ES-I3 (cell line): ENCODE results near the gene GRM4.

Source experiments
- H3K36me3 ChIP-seq: 2 replicates; pipeline ENCODE4 v1.6.1; 2013; ENCODE audit warnings: mild to moderate bottlenecking, low read length, control low read depth, moderate library complexity; ENCODE audit not compliant: insufficient read depth
- H3K4me1 ChIP-seq: 2 replicates; pipeline ENCODE4 v1.6.1; 2013; ENCODE audit warnings: mild to moderate bottlenecking, control low read depth, low read length; ENCODE audit not compliant: insufficient read depth
- H3K9ac ChIP-seq: 2 replicates; pipeline ENCODE4 v1.6.1; 2013; ENCODE audit warnings: low read depth, mild to moderate bottlenecking, low read length, moderate library complexity
- H3K9me3 ChIP-seq: 2 replicates; pipeline ENCODE4 v1.6.1; 2013; ENCODE audit warnings: mild to moderate bottlenecking, low read length, moderate library complexity; ENCODE audit not compliant: control insufficient read depth, insufficient read depth

The GRM4 gene

DNA sequence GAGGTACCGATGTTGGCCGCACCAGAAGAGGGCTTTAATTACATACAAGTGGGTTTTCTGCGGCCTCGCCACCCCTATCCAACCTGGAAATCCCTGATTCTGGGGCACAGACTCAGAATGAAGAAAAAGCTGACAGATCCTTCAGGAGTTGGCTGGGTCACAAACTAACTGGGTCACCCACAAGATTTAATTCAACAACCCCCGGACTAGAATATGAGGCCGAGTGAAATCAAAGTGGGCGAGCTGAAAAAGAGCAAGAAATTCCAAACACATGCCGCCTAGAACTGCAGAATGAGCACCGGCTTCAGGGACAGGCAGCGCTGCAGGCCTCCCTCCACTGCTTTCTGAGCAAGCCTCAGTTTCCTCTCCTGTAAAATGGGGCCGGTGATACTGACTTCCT, 30.0 kb downstream of the GRM4 start:
- H3K4me1 ChIP-seq: peaks cover 6% of the 10 kb centered on the region
- no peak overlapping the region for H3K9ac ChIP-seq
- no peaks in the 10 kb centered on the region for H3K36me3 ChIP-seq
- H3K9me3 ChIP-seq: no peaks in the 10 kb centered on the region

GRCh38 chr6:34115403-34115795, 30.5 kb downstream of the GRM4 start:
- H3K9ac ChIP-seq: no peak overlapping the region
- H3K4me1 ChIP-seq: peaks cover 4% of the 10 kb centered on the region; the same call in 1 of the 2 replicates
- no peaks in the 10 kb centered on the region for H3K36me3 ChIP-seq
- H3K9me3 ChIP-seq: no peaks in the 10 kb centered on the region

GRCh38 chr6:34114695-34115402, 31.0 kb downstream of the GRM4 start:
- Histone ChIP-seq H3K4me1 (peaks cover 4% of the 10 kb centered on the region; the same call in 1 of the 2 replicates), H3K36me3 (no peaks in the 10 kb centered on the region), H3K9me3 (no peaks in the 10 kb centered on the region), H3K9ac (no peak overlapping the region)

GRCh38 chr6:34113532-34113931, 32.4 kb downstream of the GRM4 start:
- H3K9me3 ChIP-seq: no peaks in the 10 kb centered on the region
- H3K4me1 ChIP-seq: peaks cover 4% of the 10 kb centered on the region; the same call in 1 of the 2 replicates
- H3K36me3 ChIP-seq: no peaks in the 10 kb centered on the region
- no peak overlapping the region for H3K9ac ChIP-seq

DNA sequence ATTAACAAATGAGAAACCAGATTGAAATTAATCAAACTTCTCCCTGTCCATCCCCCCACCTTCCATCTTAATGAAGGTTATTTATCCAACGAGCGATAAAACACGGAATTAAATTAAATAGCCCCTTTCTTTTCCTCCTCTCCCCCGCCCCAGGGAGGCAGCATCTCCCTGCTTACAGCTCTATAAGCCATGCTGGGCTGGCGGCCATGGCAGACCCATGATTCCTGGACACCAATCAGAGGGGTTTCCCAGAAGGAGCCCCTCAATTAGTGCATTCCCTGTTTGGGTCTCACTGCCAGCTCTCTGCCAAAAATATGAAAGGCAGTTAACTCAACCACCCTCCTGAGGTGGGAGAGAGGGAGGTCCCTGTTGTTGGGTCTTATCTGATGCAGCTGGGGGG, 33.8 kb downstream of the GRM4 start:
- peaks cover 4% of the 10 kb centered on the region; the same call in 1 of the 2 replicates for H3K4me1 ChIP-seq
- H3K36me3 ChIP-seq: no peaks in the 10 kb centered on the region
- no peaks in the 10 kb centered on the region for H3K9me3 ChIP-seq
- no peak overlapping the region for H3K9ac ChIP-seq

DNA sequence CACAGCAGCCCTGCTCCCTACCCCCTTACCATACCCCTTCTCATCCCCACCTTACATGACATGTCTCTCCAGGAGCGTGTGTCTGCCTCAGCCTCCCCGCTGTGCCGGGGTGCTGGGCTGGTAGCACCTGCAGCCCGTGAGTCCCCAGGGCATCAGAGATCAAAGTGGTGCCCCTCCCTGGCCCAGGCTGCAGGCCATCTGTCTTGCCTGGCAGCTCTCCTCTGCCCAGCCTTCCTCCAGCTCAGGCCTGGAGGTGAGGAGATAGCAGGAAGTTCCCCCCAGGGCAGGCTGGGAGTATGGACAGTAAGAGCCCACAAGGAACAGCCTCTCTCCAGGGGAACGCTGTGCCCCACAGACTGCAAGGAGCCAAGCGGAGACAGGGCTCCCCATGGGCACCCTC, 35.3 kb downstream of the GRM4 start:
- no peak overlapping the region for H3K9ac ChIP-seq
- no peaks in the 10 kb centered on the region for H3K36me3 ChIP-seq
- H3K4me1 ChIP-seq: peaks cover 4% of the 10 kb centered on the region; the same call in 1 of the 2 replicates
- H3K9me3 ChIP-seq: no peaks in the 10 kb centered on the region

DNA sequence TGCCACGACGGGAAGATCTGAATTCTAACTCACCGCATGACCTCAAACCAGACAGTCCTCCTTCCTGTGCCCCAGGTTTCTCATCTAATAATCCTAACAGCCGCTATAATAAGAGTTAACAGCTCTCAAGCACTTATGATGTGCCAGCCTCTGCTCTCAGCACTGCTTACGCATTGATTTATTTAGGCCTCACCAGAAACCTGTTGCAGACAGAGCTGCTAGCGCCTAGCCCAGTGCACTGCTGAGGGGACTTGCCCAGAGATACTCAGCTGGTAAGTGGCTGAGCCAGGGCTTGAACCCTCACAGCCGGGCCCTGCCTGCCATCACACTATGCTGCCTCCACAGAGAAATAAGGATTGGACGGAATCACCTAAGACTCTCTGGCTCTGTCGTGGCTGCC, 37.7 kb downstream of the GRM4 start:
- H3K36me3 ChIP-seq: no peaks in the 10 kb centered on the region
- H3K9ac ChIP-seq: no peak overlapping the region
- no peaks in the 10 kb centered on the region for H3K9me3 ChIP-seq
- peaks cover 4% of the 10 kb centered on the region; the same call in 1 of the 2 replicates for H3K4me1 ChIP-seq

DNA sequence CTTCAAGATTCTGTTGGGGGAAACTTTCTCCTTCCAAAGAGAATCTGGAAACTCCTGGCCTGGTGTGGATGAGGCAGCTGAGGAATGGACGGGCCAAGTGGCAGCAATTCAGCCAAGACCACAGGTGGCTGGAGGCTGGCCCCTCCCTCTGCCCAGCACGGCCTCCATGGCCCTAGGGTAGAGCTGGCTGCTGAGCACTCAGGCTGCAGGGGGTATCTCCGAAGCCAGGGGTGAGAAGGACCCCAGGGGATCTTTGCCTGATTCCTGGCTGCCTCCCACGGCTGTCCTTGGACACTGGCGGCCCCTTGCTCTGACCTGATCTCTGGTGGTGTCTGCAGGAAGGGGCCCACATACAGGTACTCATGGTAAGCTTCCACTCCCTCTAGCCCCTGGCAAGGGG, 39.0 kb downstream of the GRM4 start:
- Histone ChIP-seq H3K4me1 (no peaks in the 10 kb centered on the region), H3K36me3 (no peaks in the 10 kb centered on the region), H3K9me3 (no peaks in the 10 kb centered on the region), H3K9ac (no peak overlapping the region)

DNA sequence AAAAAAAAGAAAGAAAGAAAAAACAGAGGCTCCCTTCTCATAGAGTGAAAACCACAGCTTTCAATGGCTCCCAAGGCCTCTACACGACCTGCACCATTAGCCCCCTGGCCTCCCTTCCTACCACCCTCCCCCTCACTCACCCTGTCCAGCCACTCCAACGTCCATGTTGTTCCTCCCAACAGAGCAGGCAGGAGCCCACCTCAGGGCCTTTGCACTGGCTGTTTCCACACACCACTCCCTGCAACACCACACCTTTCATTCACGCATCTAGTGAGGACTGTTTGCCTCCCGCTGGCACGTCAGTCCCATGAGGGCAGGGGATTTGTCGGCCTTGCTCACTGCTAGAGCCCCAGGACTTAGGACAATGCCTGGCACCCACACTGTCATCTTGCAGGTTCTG, 39.5 kb downstream of the GRM4 start:
- H3K9me3 ChIP-seq: no peaks in the 10 kb centered on the region
- no peak overlapping the region for H3K9ac ChIP-seq
- no peaks in the 10 kb centered on the region for H3K36me3 ChIP-seq
- no peaks in the 10 kb centered on the region for H3K4me1 ChIP-seq

DNA sequence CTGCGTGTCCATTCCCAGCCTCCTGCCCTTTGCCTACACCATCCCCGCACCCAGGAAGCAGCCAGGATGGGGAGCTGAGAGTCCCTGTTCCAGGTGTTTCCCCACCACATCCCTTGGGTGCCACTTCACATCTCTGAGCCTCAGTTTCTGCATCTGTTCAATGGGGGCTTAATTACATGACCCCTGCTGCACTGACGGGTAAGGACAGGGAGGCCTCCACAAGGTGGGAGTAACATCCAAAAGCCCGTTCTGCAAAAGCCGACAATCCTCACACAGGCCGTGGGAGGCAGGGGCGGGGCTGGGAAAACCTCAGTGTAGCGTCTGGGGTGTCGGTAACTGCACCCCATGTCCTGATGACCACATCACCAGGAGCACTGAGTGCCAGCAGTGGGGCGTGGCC, 41.3 kb downstream of the GRM4 start:
- Histone ChIP-seq H3K4me1 (no peaks in the 10 kb centered on the region), H3K9ac (no peak overlapping the region), H3K9me3 (no peaks in the 10 kb centered on the region), H3K36me3 (no peaks in the 10 kb centered on the region; the same call in 1 of the 2 replicates)

DNA sequence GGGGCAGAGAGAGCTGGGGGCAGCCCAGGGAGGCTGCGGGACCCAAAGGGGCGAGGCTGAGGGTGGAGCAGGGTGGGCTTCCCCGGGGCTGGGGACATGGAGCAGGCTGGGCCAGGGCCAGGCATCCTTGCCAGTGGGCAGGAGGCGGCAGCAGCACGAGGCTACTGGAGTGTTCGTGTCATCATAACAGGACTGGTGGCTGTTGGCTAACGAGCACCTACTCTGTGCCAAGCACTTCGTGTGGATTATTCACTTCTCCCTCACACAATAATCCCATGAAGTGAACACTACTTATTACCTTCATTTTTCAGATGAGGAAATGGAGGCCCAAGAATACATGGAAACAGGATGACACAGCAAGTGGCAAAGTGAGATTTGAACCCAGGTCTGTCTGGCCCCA, 41.7 kb downstream of the GRM4 start:
- Histone ChIP-seq H3K36me3 (no peaks in the 10 kb centered on the region; the same call in 1 of the 2 replicates), H3K4me1 (peaks cover 1% of the 10 kb centered on the region), H3K9me3 (no peaks in the 10 kb centered on the region), H3K9ac (no peak overlapping the region)

DNA sequence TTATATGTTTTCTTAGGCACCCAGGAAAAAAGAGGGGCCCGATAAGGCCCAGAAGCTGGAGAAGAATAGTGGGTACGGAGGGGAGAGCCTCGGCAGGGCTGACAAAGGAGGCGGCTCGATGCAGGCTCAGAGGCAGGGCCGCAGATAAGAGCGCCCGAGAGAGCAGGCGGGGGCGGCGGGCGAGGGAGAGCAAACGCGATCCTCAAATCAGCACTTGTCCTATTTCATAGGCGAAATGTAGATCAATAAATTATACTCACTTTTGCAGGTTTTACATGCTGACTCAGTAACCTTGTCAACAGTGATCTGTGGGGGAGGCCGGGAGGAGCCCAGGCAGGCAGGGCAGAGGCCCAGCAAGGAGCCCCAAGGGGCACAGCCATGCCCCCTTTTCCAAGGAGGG, 42.6 kb downstream of the GRM4 start:
- no peaks in the 10 kb centered on the region; the same call in 1 of the 2 replicates for H3K36me3 ChIP-seq
- H3K9me3 ChIP-seq: no peaks in the 10 kb centered on the region
- H3K9ac ChIP-seq: no peak overlapping the region
- H3K4me1 ChIP-seq: peaks cover 10% of the 10 kb centered on the region

GRCh38 chr6:34102696-34103095, 43.2 kb downstream of the GRM4 start:
- no peak overlapping the region for H3K9ac ChIP-seq
- no peaks in the 10 kb centered on the region for H3K9me3 ChIP-seq
- H3K4me1 ChIP-seq: peaks cover 10% of the 10 kb centered on the region
- H3K36me3 ChIP-seq: no peaks in the 10 kb centered on the region; the same call in 1 of the 2 replicates

- Histone ChIP-seq H3K9ac (no peak overlapping the region), H3K4me1 (peaks cover 10% of the 10 kb centered on the region), H3K9me3 (no peaks in the 10 kb centered on the region), H3K36me3 (no peaks in the 10 kb centered on the region; the same call in 1 of the 2 replicates)
Observed at GRCh38 chr6:34102099-34102656, 43.7 kb downstream of the GRM4 start.

GRCh38 chr6:34100788-34101187, 45.1 kb downstream of the GRM4 start:
- H3K36me3 ChIP-seq: no peaks in the 10 kb centered on the region; the same call in 1 of the 2 replicates
- H3K9ac ChIP-seq: no peak overlapping the region
- H3K4me1 ChIP-seq: peaks cover 21% of the 10 kb centered on the region
- H3K9me3 ChIP-seq: no peaks in the 10 kb centered on the region
